Muscle layer of colon (tissue), 2 donors: Measurements from ENCODE around the gene PRLR.

Experiments
- H3K27ac ChIP-seq: one replicate; pipeline ENCODE4 v1.7.0; 2013; ENCODE audit warnings: low read depth, mild to moderate bottlenecking, low read length, moderate library complexity
- H3K27me3 ChIP-seq, 2 donors: one replicate each; pipeline ENCODE4 v1.7.0; 2013; ENCODE audit warnings: low read length in 2 of 2, mild to moderate bottlenecking in 2 of 2; ENCODE audit not compliant: insufficient read depth in 2 of 2, control insufficient read depth in 1 of 2
- H3K36me3 ChIP-seq: one replicate; pipeline ENCODE4 v1.7.0; 2013; ENCODE audit warnings: mild to moderate bottlenecking, low read length; ENCODE audit not compliant: insufficient read depth
- H3K4me1 ChIP-seq: one replicate; pipeline ENCODE4 v1.7.0; 2013; ENCODE audit warnings: mild to moderate bottlenecking, low read length; ENCODE audit not compliant: insufficient read depth
- H3K4me3 ChIP-seq, 2 donors: one replicate each; pipeline ENCODE4 v1.7.0; 2013; ENCODE audit warnings: low read length in 2 of 2, low read depth in 1 of 2, mild to moderate bottlenecking in 1 of 2, moderate library complexity in 1 of 2
- H3K9ac ChIP-seq: one replicate; pipeline ENCODE4 v1.7.0; 2013; ENCODE audit warnings: low read length
- H3K9me3 ChIP-seq: one replicate; pipeline ENCODE4 v1.7.0; 2013; ENCODE audit warnings: mild to moderate bottlenecking, low read length
- donor health status: abdominal sarcoma.
- donor health status: Adenocarcinoma of cecum.

Gene PRLR

GRCh38 chr5:35232124-35232523 is 1.8 kb upstream of the PRLR start:
- H3K36me3 ChIP-seq = no peaks in the 10 kb centered on the region
- H3K4me1 ChIP-seq = peaks cover 7% of the 10 kb centered on the region
- no peak overlapping the region for H3K4me3 ChIP-seq
- H3K27me3 ChIP-seq = peaks cover 13 to 16% of the 10 kb centered on the region in 2 donors
- no peaks in the 10 kb centered on the region for H3K9me3 ChIP-seq
- H3K9ac ChIP-seq = no peak overlapping the region
- H3K27ac ChIP-seq = no peak overlapping the region

- no peak overlapping the region for H3K27ac ChIP-seq
- peaks cover 13 to 16% of the 10 kb centered on the region in 2 donors for H3K27me3 ChIP-seq
- no peak overlapping the region for H3K9ac ChIP-seq
- H3K4me3 ChIP-seq = peak overlapping the region; percentile 24 to 59
- H3K4me1 ChIP-seq = peaks cover 7% of the 10 kb centered on the region
- H3K9me3 ChIP-seq = no peaks in the 10 kb centered on the region
- no peaks in the 10 kb centered on the region for H3K36me3 ChIP-seq
Observed at GRCh38 chr5:35229076-35230037, 930 bp downstream of the PRLR start.

GRCh38 chr5:35228310-35228709 is 2.0 kb downstream of the PRLR start:
- Histone ChIP-seq H3K4me3 (no peak overlapping the region), H3K27me3 (peaks cover 13 to 16% of the 10 kb centered on the region in 2 donors), H3K4me1 (peaks cover 7% of the 10 kb centered on the region), H3K27ac (no peak overlapping the region), H3K9me3 (no peaks in the 10 kb centered on the region), H3K36me3 (no peaks in the 10 kb centered on the region), H3K9ac (no peak overlapping the region)

GRCh38 chr5:35227720-35228119 is 2.6 kb downstream of the PRLR start:
- H3K4me1 ChIP-seq = peaks cover 7% of the 10 kb centered on the region

GRCh38 chr5:35223787-35224395 is 6.4 kb downstream of the PRLR start:
- Histone ChIP-seq H3K27me3 (peaks cover 6% of the 10 kb centered on the region in 2 donors), H3K9me3 (no peaks in the 10 kb centered on the region)

More at GRCh38 chr5:35227720-35228119, 2.6 kb downstream of the PRLR start:
- Histone ChIP-seq H3K4me3 (no peak overlapping the region), H3K36me3 (no peaks in the 10 kb centered on the region), H3K27ac (no peak overlapping the region), H3K9me3 (no peaks in the 10 kb centered on the region), H3K27me3 (peaks cover 13 to 16% of the 10 kb centered on the region in 2 donors), H3K9ac (no peak overlapping the region)

GRCh38 chr5:35220967-35221366 is 9.3 kb downstream of the PRLR start:
- Histone ChIP-seq H3K4me3 (no peak overlapping the region), H3K27ac (no peak overlapping the region), H3K9me3 (no peaks in the 10 kb centered on the region), H3K27me3 (no peaks in the 10 kb centered on the region), H3K4me1 (no peaks in the 10 kb centered on the region), H3K36me3 (no peaks in the 10 kb centered on the region), H3K9ac (no peak overlapping the region)

More at GRCh38 chr5:35223787-35224395, 6.4 kb downstream of the PRLR start:
- Histone ChIP-seq H3K4me3 (no peak overlapping the region), H3K9ac (no peak overlapping the region), H3K36me3 (no peaks in the 10 kb centered on the region), H3K27ac (no peak overlapping the region), H3K4me1 (no peaks in the 10 kb centered on the region)

GRCh38 chr5:35218981-35219380 is 11.3 kb downstream of the PRLR start:
- no peaks in the 10 kb centered on the region for H3K4me1 ChIP-seq
- no peak overlapping the region for H3K4me3 ChIP-seq
- H3K9ac ChIP-seq = no peak overlapping the region
- H3K36me3 ChIP-seq = no peaks in the 10 kb centered on the region
- H3K9me3 ChIP-seq = no peaks in the 10 kb centered on the region
- no peaks in the 10 kb centered on the region for H3K27me3 ChIP-seq
- no peak overlapping the region for H3K27ac ChIP-seq

- H3K9ac ChIP-seq = no peak overlapping the region
- no peaks in the 10 kb centered on the region for H3K9me3 ChIP-seq
- H3K27ac ChIP-seq = no peak overlapping the region
- no peaks in the 10 kb centered on the region for H3K4me1 ChIP-seq
- H3K27me3 ChIP-seq = no peaks in the 10 kb centered on the region
- no peak overlapping the region for H3K4me3 ChIP-seq
- H3K36me3 ChIP-seq = no peaks in the 10 kb centered on the region
Observed at GRCh38 chr5:35214051-35214450, 16.2 kb downstream of the PRLR start.

GRCh38 chr5:35213608-35214007 is 16.7 kb downstream of the PRLR start:
- Histone ChIP-seq H3K4me3 (no peak overlapping the region), H3K4me1 (no peaks in the 10 kb centered on the region), H3K9ac (no peak overlapping the region), H3K36me3 (no peaks in the 10 kb centered on the region), H3K9me3 (no peaks in the 10 kb centered on the region), H3K27ac (no peak overlapping the region), H3K27me3 (no peaks in the 10 kb centered on the region)

- H3K4me3 ChIP-seq = no peak overlapping the region
- H3K36me3 ChIP-seq = no peaks in the 10 kb centered on the region
- no peaks in the 10 kb centered on the region for H3K4me1 ChIP-seq
- H3K27ac ChIP-seq = no peak overlapping the region
- no peaks in the 10 kb centered on the region for H3K9me3 ChIP-seq
- no peaks in the 10 kb centered on the region for H3K27me3 ChIP-seq
- H3K9ac ChIP-seq = no peak overlapping the region
Observed at GRCh38 chr5:35212122-35212982, 17.9 kb downstream of the PRLR start.

GRCh38 chr5:35209862-35210261 is 20.4 kb downstream of the PRLR start:
- no peaks in the 10 kb centered on the region for H3K27me3 ChIP-seq
- no peak overlapping the region for H3K27ac ChIP-seq
- no peak overlapping the region for H3K9ac ChIP-seq
- H3K9me3 ChIP-seq = no peaks in the 10 kb centered on the region
- H3K4me1 ChIP-seq = no peaks in the 10 kb centered on the region
- H3K36me3 ChIP-seq = no peaks in the 10 kb centered on the region
- no peak overlapping the region for H3K4me3 ChIP-seq
